ENCODE results near the gene RAB1B. TPM values are rescaled to one million over a fixed set of nuclear protein-coding genes. Genes with fewer than 3 reads are reported as not detected.
"Not testable (repeated sequence)": the region's sequence is repeated elsewhere in the genome, so short reads cannot be mapped to it uniquely, and the experiment has no call there.

The RAB1B gene
- total RNA-seq, 1 donor from 2014 or later: 152 TPM

GRCh38 chr11:66272596-66272995 lies 4.2 kb downstream of the RAB1B start:
- H3K4me3 ChIP-seq (ENCODE audit: low read depth, low read length): no peak overlapping the region
- DNase-seq (ENCODE audit: low read depth): no peak
- TF ChIP-seq, protein P1, sequence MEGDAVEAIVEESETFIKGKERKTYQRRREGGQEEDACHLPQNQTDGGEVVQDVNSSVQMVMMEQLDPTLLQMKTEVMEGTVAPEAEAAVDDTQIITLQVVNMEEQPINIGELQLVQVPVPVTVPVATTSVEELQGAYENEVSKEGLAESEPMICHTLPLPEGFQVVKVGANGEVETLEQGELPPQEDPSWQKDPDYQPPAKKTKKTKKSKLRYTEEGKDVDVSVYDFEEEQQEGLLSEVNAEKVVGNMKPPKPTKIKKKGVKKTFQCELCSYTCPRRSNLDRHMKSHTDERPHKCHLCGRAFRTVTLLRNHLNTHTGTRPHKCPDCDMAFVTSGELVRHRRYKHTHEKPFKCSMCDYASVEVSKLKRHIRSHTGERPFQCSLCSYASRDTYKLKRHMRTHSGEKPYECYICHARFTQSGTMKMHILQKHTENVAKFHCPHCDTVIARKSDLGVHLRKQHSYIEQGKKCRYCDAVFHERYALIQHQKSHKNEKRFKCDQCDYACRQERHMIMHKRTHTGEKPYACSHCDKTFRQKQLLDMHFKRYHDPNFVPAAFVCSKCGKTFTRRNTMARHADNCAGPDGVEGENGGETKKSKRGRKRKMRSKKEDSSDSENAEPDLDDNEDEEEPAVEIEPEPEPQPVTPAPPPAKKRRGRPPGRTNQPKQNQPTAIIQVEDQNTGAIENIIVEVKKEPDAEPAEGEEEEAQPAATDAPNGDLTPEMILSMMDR (conservative IDR thresholded peaks at IDR 0.05; ENCODE audit: low read depth, low read length): no peak

DNA sequence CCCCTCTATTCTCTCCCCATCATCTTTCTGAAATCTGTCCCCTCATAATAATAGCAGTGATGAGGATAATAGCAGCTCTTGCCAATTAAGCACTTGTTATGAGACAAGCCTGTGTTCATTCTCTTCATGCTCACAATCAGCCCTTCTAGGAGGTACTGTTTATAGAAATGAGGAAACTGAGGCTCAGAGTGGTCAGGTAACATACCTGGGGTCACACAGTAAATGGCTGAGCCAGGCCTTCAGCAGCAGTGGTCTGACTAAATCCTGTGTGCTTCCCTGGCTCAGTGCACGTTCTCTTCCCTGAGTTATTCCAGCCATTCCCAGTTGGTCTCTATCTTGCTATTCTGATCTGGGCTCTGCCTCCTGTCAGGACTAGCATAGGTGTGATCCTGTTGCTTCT lies 5.8 kb downstream of the RAB1B start:
- no peak for DNase-seq (ENCODE audit: low read depth)
- TF ChIP-seq, protein P1 (conservative IDR thresholded peaks at IDR 0.05; ENCODE audit: low read depth, low read length): no peak
- no peak overlapping the region for H3K4me3 ChIP-seq (ENCODE audit: low read depth, low read length)

DNA sequence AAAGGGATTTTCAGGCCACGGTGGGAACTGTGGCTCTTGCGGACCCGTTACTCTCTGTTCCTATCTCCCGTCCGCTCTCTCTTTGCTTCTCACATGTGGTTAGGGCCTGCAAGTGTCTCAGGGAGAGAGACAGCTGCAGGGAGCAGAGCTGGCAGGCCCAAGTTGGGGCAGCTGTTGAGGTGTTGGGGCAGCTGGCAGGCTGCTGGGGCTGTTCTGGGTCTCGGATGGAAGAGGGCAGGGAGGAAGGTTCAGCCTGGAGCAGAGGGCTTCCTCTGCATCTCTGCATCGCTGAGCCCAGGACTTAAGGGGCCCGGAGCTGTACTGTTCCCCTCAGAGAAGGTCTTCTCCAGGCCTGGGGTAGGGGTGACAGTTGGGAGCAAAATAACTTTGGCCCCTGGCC lies 7.0 kb downstream of the RAB1B start:
- H3K4me3 ChIP-seq (ENCODE audit: low read depth, low read length): no peak overlapping the region
- TF ChIP-seq, protein P1 (conservative IDR thresholded peaks at IDR 0.05; ENCODE audit: low read depth, low read length): no peak
- no peak for DNase-seq (ENCODE audit: low read depth)

DNA sequence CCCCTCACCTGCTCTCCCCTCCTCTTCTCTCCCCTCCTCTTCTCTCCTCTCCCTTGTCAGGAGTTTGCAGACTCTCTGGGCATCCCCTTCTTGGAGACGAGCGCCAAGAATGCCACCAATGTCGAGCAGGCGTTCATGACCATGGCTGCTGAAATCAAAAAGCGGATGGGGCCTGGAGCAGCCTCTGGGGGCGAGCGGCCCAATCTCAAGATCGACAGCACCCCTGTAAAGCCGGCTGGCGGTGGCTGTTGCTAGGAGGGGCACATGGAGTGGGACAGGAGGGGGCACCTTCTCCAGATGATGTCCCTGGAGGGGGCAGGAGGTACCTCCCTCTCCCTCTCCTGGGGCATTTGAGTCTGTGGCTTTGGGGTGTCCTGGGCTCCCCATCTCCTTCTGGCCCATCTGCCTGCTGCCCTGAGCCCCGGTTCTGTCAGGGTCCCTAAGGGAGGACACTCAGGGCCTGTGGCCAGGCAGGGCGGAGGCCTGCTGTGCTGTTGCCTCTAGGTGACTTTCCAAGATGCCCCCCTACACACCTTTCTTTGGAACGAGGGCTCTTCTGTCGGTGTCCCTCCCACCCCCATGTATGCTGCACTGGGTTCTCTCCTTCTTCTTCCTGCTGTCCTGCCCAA lies 7.7 kb downstream of the RAB1B start:
- TF ChIP-seq, protein P1 (conservative IDR thresholded peaks at IDR 0.05; ENCODE audit: low read depth, low read length): no peak
- no peak for DNase-seq (ENCODE audit: low read depth)
- H3K4me3 ChIP-seq (ENCODE audit: low read depth, low read length): no peak overlapping the region

DNA sequence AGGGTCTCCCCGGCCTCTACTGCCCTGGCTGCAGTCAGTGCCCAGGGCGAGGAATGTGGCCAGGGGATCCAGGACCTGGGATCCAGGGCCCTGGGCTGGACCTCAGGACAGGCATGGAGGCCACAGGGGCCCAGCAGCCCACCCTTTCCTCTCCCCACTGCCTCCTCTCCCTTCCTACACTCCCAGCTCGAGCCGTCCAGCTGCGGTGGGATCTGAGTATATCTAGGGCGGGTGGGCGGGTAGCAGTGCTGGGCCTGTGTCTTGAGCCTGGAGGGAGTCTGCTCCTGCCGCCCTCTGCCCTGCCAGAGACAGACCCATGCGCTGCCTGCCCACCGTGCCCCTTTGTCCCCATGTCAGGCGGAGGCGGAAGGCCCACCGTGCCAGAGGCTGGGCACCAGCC lies 8.2 kb downstream of the RAB1B start:
- not testable (repeated sequence) for DNase-seq (ENCODE audit: low read depth)

DNA sequence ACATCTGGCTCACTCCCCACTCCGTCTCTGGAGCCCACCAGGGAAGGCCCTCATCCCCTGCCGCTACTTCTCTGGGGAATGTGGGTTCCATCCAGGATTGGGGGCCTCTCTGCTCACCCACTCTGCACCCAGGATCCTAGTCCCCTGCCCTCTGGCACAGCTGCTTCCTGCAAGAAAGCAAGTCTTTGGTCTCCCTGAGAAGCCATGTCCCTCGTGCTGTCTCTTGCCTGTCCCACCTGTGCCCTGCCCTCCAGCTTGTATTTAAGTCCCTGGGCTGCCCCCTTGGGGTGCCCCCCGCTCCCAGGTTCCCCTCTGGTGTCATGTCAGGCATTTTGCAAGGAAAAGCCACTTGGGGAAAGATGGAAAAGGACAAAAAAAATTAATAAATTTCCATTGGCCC lies 8.6 kb downstream of the RAB1B start:
- H3K4me3 ChIP-seq (ENCODE audit: low read depth, low read length); DNase-seq (ENCODE audit: low read depth): not testable (repeated sequence)

More for the DNA sequence above, 8.2 kb downstream of the RAB1B start:
- not testable (repeated sequence) for H3K4me3 ChIP-seq (ENCODE audit: low read depth, low read length)

GRCh38 chr11:66277471-66278362 lies 9.3 kb downstream of the RAB1B start, which contains the start of gene CNIH2:
CNIH2 (plus strand) TSS chr11:66278175; CDS start chr11:66278457, 282 bp downstream.
- no peak for DNase-seq (ENCODE audit: low read depth)
- TF ChIP-seq, protein P1 (conservative IDR thresholded peaks at IDR 0.05; ENCODE audit: low read depth, low read length): no peak
- H3K4me3 ChIP-seq (ENCODE audit: low read depth, low read length): no peak within 1 kb of the TSS
